ENCODE data around the gene PRKD3.

DNA sequence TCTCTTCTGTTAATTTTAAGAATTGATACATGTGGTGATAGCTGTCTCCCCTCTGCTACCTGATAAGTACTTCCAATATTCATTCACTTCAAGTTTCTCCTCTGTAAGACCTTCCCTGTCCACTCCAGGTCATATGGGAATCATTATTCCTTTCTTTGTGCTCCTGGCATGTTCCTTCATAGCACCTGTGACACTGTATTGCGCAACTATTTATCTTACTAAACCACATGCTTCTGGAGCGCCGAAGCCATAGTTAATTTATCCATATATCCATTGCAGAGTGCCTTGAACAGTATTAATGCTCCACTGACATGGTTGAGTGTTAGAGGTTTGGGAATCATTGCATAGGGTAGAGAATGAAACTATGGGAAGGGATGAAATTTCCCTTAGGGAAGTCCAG lies 7.9 kb upstream of the PRKD3 start:
- TF ChIP-seq POLR2AphosphoS5 (IDR thresholded peaks at IDR 0.05; ENCODE audit: insufficient read depth in 1 of 2, low read depth in 1 of 2), result no peak
- TF ChIP-seq, protein P1, sequence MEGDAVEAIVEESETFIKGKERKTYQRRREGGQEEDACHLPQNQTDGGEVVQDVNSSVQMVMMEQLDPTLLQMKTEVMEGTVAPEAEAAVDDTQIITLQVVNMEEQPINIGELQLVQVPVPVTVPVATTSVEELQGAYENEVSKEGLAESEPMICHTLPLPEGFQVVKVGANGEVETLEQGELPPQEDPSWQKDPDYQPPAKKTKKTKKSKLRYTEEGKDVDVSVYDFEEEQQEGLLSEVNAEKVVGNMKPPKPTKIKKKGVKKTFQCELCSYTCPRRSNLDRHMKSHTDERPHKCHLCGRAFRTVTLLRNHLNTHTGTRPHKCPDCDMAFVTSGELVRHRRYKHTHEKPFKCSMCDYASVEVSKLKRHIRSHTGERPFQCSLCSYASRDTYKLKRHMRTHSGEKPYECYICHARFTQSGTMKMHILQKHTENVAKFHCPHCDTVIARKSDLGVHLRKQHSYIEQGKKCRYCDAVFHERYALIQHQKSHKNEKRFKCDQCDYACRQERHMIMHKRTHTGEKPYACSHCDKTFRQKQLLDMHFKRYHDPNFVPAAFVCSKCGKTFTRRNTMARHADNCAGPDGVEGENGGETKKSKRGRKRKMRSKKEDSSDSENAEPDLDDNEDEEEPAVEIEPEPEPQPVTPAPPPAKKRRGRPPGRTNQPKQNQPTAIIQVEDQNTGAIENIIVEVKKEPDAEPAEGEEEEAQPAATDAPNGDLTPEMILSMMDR (IDR thresholded peaks at IDR 0.05), result no peak
- no peak for TF ChIP-seq POLR2A (IDR thresholded peaks at IDR 0.05)

All from vagina (tissue), 2 donors.